Measurements from ENCODE around the gene PICALM. TPM values are rescaled to one million over a fixed set of nuclear protein-coding genes. Genes with fewer than 3 reads are reported as not detected.

The PICALM gene
- total and polyA plus RNA-seq, 2 of the 8 experiments (the other 6 are each of a cell fraction or from before 2014, with no cell fraction given), result 69.4 to 71.3 TPM

DNA sequence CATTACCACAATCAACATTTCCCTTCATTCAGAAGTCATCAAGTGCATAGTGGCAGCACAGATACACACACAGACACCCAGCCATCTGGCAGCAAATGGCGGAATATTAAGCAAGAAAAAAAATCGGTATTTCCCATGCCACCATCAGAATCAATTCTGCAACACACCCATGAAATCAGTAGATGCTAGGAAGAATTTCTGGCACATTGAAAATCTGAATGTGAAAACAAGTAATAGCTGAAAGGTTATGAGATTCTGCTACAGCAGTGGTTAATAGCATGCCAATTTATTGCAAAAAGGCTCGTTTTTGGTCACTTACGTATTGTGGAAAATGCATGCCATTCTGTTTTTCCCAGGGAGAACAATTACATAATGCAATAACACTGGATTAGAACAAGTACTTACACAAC lies 91.1 kb downstream of the PICALM start:
- Histone ChIP-seq H4K8ac (ENCODE audit: extremely low read depth, insufficient read depth, low read length) (no peak overlapping the region), H3K14ac (ENCODE audit: insufficient read length) (no peak overlapping the region), H3K56ac (replicated peaks; ENCODE audit: insufficient read length, low read depth, low read length) (no peak overlapping the region), H3K79me2 (ENCODE audit: control insufficient read depth in 1 of 2, insufficient read depth in 2 of 2, low read length in 2 of 2) (no peaks in the 10 kb centered on the region), H3K4ac (replicated peaks; ENCODE audit: insufficient read length, low read depth, low read length) (no peak overlapping the region), H3K4me2 (ENCODE audit: insufficient read depth in 1 of 2, low read depth in 2 of 2, low read length in 2 of 2) (no peak overlapping the region), H2BK5ac (ENCODE audit: low read depth, low read length) (no peak overlapping the region), H3K23ac (ENCODE audit: insufficient read length) (no peak overlapping the region), H3K4me1 (replicated peaks in 1 of 4; ENCODE audit: control insufficient read depth in 3 of 4, insufficient read depth in 4 of 4, low read length in 3 of 4) (no peaks in the 10 kb centered on the region), H4K5ac (ENCODE audit: insufficient read length, low read depth, low read length) (no peak overlapping the region), H2BK20ac (ENCODE audit: low read length) (no peak overlapping the region), H3K27me3 (replicated peaks in 1 of 4; ENCODE audit: control insufficient read depth in 3 of 4, extremely low read depth in 1 of 4, insufficient read depth in 3 of 4, low read length in 3 of 4) (no peaks in the 10 kb centered on the region), H3K27ac (ENCODE audit: low read depth, low read length) (no peak overlapping the region), H3K36me3 (ENCODE audit: control insufficient read depth in 2 of 4, insufficient read depth in 4 of 4, low read length in 3 of 4) (peaks cover 0 to 26% (median 6%) of the 10 kb centered on the region in 4 experiments; a peak in 4 of 8 replicates), H4K20me1 (replicated peaks in 1 of 2; ENCODE audit: control insufficient read depth in 1 of 2, insufficient read depth in 2 of 2, low read length in 2 of 2) (peaks cover 0 to 1% of the 10 kb centered on the region in 2 experiments), H4K91ac (replicated peaks; ENCODE audit: insufficient read length, low read length) (no peak overlapping the region), H3K79me1 (ENCODE audit: low read depth, low read length) (no peaks in the 10 kb centered on the region), H2BK12ac (ENCODE audit: low read depth, low read length) (no peak overlapping the region), H2AK5ac (ENCODE audit: low read depth, low read length) (no peak overlapping the region), H3K4me3 (ENCODE audit: extremely low read depth in 1 of 4, insufficient read depth in 2 of 4, low read depth in 3 of 4, low read length in 4 of 4) (no peak overlapping the region), H2AFZ (ENCODE audit: low read length) (no peak overlapping the region), H2BK15ac (ENCODE audit: low read length) (no peak overlapping the region), H3K23me2 (ENCODE audit: low read depth, low read length) (no peaks in the 10 kb centered on the region), H3K9ac (replicated peaks in 1 of 4; ENCODE audit: extremely low read depth in 1 of 4, low read depth in 3 of 4, low read length in 3 of 4) (no peak overlapping the region), H2BK120ac (replicated peaks; ENCODE audit: low read depth, low read length) (no peak overlapping the region), H3K9me3 (ENCODE audit: insufficient read depth in 2 of 2, low read depth in 1 of 2, low read length in 1 of 2) (no peaks in the 10 kb centered on the region), H3K18ac (ENCODE audit: extremely low read depth, low read length) (no peak overlapping the region)
- ChIA-PET CTCF (ENCODE audit: partially characterized antibody) (no interaction called here), POLR2A (ENCODE audit: partially characterized antibody) (no interaction called here)
- FAIRE-seq, result no peak
- DNase-seq (ENCODE audit: low read depth in 1 of 2, low spot score in 2 of 2), result no peak
- TF ChIP-seq YY1 (IDR thresholded peaks at IDR 0.05; ENCODE audit: low read depth, low read length), result no peak
- TF ChIP-seq TEAD4 (IDR thresholded peaks at IDR 0.05; ENCODE audit: low read depth, low read length), result no peak
- TF ChIP-seq TAF7 (optimal IDR thresholded peaks at IDR 0.05; ENCODE audit: borderline replicate concordance, low read depth, low read length), result no peak
- TF ChIP-seq BCL11A (IDR thresholded peaks at IDR 0.05; ENCODE audit: low read depth in 2 of 2, low read length in 2 of 2), result no peak
- no peak for TF ChIP-seq RBBP5 (IDR thresholded peaks at IDR 0.05; ENCODE audit: borderline replicate concordance, low read depth, low read length)
- 92% methylated on average over 4 of the region's 4 CpGs; no CpG with 5 or more reads in 1 of the 2 experiments for WGBS, 2 experiments (ENCODE audit: extremely low coverage in 1 of 2, insufficient coverage in 1 of 2, insufficient read length in 1 of 2, insufficient replicate concordance in 2 of 2, low coverage in 1 of 2, low lambda C conversion rate in 2 of 2, missing lambda C conversion rate in 1 of 2)

Data from H1 (cell line).